Gastrocnemius medialis (tissue), 4 donors: Measurements from ENCODE around the gene ECE1.

Experiments
- CTCF ChIP-seq, 5 experiments: fragments of 450-650 bp in 3 of 5; fragments of 200-600 bp in 2 of 5; sonication (generic) in 2 of 5; IDR thresholded peaks in 4 of 5; conservative IDR thresholded peaks in 1 of 5; 1 replicate in 4 of 5; 2 replicates in 1 of 5; pipeline ENCODE4 v1.5.1; 2016 to 2019; ENCODE audit warnings: antibody characterized with exemption in 5 of 5, mild to moderate bottlenecking in 3 of 5, moderate library complexity in 3 of 5
- POLR2A ChIP-seq, 2 donors: fragments of 450-650 bp; IDR thresholded peaks; one replicate each; pipeline ENCODE4 v1.6.1; 2017; ENCODE audit warnings: antibody characterized with exemption in 2 of 2, mild to moderate bottlenecking in 2 of 2, moderate library complexity in 2 of 2

- TF ChIP-seq POLR2A (IDR thresholded peaks at IDR 0.05): peak; percentile 16 to 36
- no peak for TF ChIP-seq CTCF (IDR thresholded peaks at IDR 0.05 in 4 of 5, conservative IDR thresholded peaks at IDR 0.05 in 1 of 5)
Observed at GRCh38 chr1:21261551-21262292, 28.5 kb downstream of the ECE1 start.
